ENCODE measurements around the gene CRB3.

DNA sequence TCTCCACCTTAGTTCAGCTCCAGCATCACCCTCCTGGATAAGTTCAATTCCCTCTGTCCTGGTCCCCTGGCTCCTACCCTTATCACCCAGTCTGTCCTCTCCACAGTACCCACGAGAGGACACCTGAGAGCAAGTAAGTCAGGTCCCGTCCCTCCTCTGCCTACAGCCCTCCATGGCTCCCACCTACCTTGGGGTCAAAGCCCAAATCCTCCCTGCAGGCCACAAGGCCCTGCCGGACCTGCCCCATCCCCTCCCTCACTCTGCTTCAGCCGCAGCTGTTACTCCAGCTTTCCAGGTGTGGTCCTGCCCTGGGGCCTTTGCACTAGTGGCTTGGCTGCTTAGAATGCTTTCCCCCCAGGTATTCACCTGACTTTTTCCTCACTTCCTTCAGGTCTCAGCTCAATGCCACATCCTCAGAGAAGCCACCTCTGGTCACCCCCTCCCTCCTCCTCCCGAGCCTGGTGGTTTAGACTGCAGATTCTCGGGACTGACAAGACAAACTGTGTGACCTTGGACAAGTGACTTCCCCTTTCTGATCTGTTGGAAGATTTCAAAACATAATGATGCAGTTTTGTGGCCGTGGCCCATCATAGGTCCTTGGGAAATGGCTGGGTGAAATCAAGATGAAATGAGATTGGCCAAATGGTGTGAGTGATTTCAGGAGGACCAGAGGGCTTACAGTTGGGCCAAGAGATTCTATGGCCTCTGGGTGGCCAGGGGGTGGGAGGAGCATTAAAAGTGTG lies 34.4 kb downstream of the CRB3 start:
- TF ChIP-seq, protein P1, sequence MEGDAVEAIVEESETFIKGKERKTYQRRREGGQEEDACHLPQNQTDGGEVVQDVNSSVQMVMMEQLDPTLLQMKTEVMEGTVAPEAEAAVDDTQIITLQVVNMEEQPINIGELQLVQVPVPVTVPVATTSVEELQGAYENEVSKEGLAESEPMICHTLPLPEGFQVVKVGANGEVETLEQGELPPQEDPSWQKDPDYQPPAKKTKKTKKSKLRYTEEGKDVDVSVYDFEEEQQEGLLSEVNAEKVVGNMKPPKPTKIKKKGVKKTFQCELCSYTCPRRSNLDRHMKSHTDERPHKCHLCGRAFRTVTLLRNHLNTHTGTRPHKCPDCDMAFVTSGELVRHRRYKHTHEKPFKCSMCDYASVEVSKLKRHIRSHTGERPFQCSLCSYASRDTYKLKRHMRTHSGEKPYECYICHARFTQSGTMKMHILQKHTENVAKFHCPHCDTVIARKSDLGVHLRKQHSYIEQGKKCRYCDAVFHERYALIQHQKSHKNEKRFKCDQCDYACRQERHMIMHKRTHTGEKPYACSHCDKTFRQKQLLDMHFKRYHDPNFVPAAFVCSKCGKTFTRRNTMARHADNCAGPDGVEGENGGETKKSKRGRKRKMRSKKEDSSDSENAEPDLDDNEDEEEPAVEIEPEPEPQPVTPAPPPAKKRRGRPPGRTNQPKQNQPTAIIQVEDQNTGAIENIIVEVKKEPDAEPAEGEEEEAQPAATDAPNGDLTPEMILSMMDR (IDR thresholded peaks at IDR 0.05) = no peak
- TF ChIP-seq ESRRA (IDR thresholded peaks at IDR 0.05; ENCODE audit: borderline replicate concordance, low read length) = no peak
- TF ChIP-seq POLR2A (IDR thresholded peaks at IDR 0.05; ENCODE audit: low read length) = no peak
- TF ChIP-seq MAZ (IDR thresholded peaks at IDR 0.05; ENCODE audit: borderline replicate concordance, low read depth, low read length) = no peak
- TF ChIP-seq CEBPB (IDR thresholded peaks at IDR 0.05) = no peak
- no peak for TF ChIP-seq JUNB (IDR thresholded peaks at IDR 0.05)
- TF ChIP-seq, protein P2, sequence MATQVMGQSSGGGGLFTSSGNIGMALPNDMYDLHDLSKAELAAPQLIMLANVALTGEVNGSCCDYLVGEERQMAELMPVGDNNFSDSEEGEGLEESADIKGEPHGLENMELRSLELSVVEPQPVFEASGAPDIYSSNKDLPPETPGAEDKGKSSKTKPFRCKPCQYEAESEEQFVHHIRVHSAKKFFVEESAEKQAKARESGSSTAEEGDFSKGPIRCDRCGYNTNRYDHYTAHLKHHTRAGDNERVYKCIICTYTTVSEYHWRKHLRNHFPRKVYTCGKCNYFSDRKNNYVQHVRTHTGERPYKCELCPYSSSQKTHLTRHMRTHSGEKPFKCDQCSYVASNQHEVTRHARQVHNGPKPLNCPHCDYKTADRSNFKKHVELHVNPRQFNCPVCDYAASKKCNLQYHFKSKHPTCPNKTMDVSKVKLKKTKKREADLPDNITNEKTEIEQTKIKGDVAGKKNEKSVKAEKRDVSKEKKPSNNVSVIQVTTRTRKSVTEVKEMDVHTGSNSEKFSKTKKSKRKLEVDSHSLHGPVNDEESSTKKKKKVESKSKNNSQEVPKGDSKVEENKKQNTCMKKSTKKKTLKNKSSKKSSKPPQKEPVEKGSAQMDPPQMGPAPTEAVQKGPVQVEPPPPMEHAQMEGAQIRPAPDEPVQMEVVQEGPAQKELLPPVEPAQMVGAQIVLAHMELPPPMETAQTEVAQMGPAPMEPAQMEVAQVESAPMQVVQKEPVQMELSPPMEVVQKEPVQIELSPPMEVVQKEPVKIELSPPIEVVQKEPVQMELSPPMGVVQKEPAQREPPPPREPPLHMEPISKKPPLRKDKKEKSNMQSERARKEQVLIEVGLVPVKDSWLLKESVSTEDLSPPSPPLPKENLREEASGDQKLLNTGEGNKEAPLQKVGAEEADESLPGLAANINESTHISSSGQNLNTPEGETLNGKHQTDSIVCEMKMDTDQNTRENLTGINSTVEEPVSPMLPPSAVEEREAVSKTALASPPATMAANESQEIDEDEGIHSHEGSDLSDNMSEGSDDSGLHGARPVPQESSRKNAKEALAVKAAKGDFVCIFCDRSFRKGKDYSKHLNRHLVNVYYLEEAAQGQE (IDR thresholded peaks at IDR 0.05) = no peak
- TF ChIP-seq EP300 (IDR thresholded peaks at IDR 0.05) = no peak
- no peak for TF ChIP-seq EHMT2 (IDR thresholded peaks at IDR 0.05; ENCODE audit: low read depth)
- TF ChIP-seq, protein P3, sequence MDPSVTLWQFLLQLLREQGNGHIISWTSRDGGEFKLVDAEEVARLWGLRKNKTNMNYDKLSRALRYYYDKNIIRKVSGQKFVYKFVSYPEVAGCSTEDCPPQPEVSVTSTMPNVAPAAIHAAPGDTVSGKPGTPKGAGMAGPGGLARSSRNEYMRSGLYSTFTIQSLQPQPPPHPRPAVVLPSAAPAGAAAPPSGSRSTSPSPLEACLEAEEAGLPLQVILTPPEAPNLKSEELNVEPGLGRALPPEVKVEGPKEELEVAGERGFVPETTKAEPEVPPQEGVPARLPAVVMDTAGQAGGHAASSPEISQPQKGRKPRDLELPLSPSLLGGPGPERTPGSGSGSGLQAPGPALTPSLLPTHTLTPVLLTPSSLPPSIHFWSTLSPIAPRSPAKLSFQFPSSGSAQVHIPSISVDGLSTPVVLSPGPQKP (IDR thresholded peaks at IDR 0.05; ENCODE audit: low read depth, low read length) = no peak
- TF ChIP-seq CHD4 (IDR thresholded peaks at IDR 0.05; ENCODE audit: borderline replicate concordance) = no peak

All from A549 (cell line).